Adrenal gland (tissue), 5 donors: ENCODE results near the gene CHST11.

ENCODE experiments used
- POLR2A ChIP-seq, 2 donors: fragments of 450-650 bp; IDR thresholded peaks; one replicate each; pipeline ENCODE4 v1.6.1; 2017; ENCODE audit warnings: antibody characterized with exemption in 2 of 2, mild to moderate bottlenecking in 2 of 2, moderate library complexity in 1 of 2
- TF ChIP-seq, protein P1 (sequence below), 6 experiments: fragments of 450-650 bp in 4 of 6; fragments of 200-600 bp in 2 of 6; sonication (generic) in 1 of 6; IDR thresholded peaks; 1 replicate in 5 of 6; 2 replicates in 1 of 6; pipeline versions ENCODE4 v1.5.1 to v1.8.0; 2016 to 2021; ENCODE audit warnings: antibody characterized with exemption in 6 of 6, mild to moderate bottlenecking in 2 of 6, moderate library complexity in 1 of 6
- donor health status: DM: no; HTN: no; CAD: no.

DNA sequence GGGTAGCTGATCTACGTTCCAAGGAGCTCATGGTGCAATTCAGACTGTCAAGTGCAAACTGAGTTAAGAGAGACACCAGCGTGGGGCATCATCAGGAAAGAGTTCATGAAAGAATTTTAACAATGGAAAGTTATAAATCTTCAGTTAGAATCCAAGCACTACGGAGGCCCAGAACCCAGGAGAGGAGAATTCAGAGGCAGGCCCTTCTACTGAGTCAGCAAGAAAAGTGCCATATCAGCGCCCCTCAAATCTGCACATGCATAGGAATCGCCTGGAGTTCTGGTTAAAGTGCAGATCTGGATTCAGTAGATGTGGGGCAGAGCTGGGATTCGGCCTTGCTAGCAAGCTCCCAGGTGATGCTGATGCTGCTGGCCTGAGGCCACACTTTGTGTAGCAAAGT lies 45.9 kb downstream of the CHST11 start:
- TF ChIP-seq, protein P1, sequence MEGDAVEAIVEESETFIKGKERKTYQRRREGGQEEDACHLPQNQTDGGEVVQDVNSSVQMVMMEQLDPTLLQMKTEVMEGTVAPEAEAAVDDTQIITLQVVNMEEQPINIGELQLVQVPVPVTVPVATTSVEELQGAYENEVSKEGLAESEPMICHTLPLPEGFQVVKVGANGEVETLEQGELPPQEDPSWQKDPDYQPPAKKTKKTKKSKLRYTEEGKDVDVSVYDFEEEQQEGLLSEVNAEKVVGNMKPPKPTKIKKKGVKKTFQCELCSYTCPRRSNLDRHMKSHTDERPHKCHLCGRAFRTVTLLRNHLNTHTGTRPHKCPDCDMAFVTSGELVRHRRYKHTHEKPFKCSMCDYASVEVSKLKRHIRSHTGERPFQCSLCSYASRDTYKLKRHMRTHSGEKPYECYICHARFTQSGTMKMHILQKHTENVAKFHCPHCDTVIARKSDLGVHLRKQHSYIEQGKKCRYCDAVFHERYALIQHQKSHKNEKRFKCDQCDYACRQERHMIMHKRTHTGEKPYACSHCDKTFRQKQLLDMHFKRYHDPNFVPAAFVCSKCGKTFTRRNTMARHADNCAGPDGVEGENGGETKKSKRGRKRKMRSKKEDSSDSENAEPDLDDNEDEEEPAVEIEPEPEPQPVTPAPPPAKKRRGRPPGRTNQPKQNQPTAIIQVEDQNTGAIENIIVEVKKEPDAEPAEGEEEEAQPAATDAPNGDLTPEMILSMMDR (IDR thresholded peaks at IDR 0.05) = no peak
- TF ChIP-seq POLR2A (IDR thresholded peaks at IDR 0.05) = no peak
